Brain microvascular endothelial cell (primary cell): ENCODE measurements around the gene CD200.

Source experiments
- DNase-seq: peaks from one replicate; pipeline ENCODE4 v3.0.0-alpha.2; 2020
- H3K27ac ChIP-seq: fragments of 250-450 bp; sonication (Bioruptor Pico); 2 replicates; pipeline ENCODE4 v1.5.1; 2020; ENCODE audit warnings: mild to moderate bottlenecking, moderate library complexity
- H3K27me3 ChIP-seq: fragments of 250-450 bp; sonication (Bioruptor Pico); replicated peaks from 2 replicates; pipeline ENCODE4 v1.5.1; 2020; ENCODE audit warnings: mild to moderate bottlenecking
- H3K36me3 ChIP-seq: fragments of 250-450 bp; sonication (Bioruptor Pico); replicated peaks from 2 replicates; pipeline ENCODE4 v1.5.1; 2020; ENCODE audit warnings: mild to moderate bottlenecking
- H3K4me3 ChIP-seq: 2 replicates; pipeline ENCODE4 v1.5.1; 2011; ENCODE audit warnings: low read depth, mild to moderate bottlenecking, control low read depth, low read length, moderate library complexity
- in situ Hi-C: cut with HindIII; loops from 2 replicates; pipeline ENCODE4 v1.10.0; 2017; ENCODE audit warnings: low sequenced_read_pairs, low pct_ligation_motif_present
- TF ChIP-seq, protein P1 (sequence below): IDR thresholded peaks from 2 replicates; pipeline ENCODE4 v1.5.1; 2011; ENCODE audit warnings: low read depth, mild to moderate bottlenecking, moderate library complexity, low read length, control low read depth, inconsistent platforms; ENCODE audit errors: missing control alignments

Gene CD200

DNA sequence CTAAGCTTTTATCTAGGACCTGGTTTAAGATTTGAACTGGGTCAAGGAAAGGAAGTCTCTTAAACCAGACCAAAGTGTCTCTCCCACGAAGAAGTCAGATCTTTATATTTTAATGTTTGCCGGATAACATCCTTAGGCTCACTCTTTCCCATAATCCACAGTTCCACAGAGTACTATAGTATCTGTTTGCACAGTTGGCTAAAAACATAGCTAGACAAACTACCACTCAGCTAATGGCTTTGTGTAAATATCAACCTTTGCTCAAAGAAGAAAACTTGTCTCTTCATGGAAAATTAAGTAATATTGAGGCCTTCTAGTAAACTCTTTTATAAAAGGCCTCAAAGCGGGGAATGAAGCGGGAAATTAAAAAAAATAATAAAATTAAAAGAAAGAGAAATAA is 25.4 kb upstream of the CD200 start:
- H3K27ac ChIP-seq = no peak overlapping the region
- TF ChIP-seq, protein P1, sequence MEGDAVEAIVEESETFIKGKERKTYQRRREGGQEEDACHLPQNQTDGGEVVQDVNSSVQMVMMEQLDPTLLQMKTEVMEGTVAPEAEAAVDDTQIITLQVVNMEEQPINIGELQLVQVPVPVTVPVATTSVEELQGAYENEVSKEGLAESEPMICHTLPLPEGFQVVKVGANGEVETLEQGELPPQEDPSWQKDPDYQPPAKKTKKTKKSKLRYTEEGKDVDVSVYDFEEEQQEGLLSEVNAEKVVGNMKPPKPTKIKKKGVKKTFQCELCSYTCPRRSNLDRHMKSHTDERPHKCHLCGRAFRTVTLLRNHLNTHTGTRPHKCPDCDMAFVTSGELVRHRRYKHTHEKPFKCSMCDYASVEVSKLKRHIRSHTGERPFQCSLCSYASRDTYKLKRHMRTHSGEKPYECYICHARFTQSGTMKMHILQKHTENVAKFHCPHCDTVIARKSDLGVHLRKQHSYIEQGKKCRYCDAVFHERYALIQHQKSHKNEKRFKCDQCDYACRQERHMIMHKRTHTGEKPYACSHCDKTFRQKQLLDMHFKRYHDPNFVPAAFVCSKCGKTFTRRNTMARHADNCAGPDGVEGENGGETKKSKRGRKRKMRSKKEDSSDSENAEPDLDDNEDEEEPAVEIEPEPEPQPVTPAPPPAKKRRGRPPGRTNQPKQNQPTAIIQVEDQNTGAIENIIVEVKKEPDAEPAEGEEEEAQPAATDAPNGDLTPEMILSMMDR = no peak
- H3K27me3 ChIP-seq = no peaks in the 10 kb centered on the region
- DNase-seq = no peak
- H3K4me3 ChIP-seq = no peak overlapping the region
- no peaks in the 10 kb centered on the region for H3K36me3 ChIP-seq
- in situ Hi-C loops = loop anchor here (25.0 kb wide), 1 partner anchor 205 kb away; no protein-coding TSS in a partner anchor

DNA sequence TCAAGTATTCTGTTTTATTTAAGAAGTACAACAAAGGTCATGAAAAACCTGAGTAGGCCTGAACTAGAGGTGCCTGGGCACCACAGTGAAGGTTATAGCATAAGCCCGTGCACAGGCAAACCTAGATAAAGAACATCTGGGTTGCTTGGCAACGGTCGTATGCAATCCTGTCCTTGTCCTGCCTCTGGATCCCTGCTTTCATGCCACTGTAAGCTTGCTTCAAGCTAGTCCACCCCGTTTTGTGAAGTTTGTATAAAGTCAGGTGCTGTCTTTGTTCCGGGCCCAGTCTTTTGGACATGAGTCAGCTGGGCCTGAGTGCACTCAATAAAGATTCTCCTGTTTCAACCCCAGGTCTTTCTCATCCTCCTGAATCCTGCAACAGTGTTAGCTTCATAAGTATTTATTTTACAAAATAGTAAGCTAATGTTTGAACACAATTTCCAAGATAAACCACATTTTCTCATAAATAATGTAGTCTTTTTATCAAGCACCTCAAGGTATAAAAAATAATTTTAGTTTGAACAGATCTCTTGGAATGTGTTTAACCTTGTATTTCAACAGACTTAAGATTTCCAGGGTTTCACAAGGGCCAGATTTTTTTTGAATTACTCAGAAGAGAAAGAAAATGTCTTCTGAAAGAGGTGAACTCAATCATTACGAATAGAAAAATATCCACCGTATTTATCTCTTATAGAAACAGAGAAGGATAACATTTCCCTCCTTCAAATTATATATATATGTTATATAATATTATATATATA is 24.6 kb upstream of the CD200 start:
- Histone ChIP-seq H3K4me3 (no peak overlapping the region), H3K27me3 (no peaks in the 10 kb centered on the region), H3K36me3 (no peaks in the 10 kb centered on the region), H3K27ac (peak overlapping the region; percentile 31)
- DNase-seq = peak; percentile 54
- TF ChIP-seq, protein P1 = no peak
- in situ Hi-C loops = loop anchor here (25.0 kb wide), 1 partner anchor 204 kb away; no protein-coding TSS in a partner anchor

DNA sequence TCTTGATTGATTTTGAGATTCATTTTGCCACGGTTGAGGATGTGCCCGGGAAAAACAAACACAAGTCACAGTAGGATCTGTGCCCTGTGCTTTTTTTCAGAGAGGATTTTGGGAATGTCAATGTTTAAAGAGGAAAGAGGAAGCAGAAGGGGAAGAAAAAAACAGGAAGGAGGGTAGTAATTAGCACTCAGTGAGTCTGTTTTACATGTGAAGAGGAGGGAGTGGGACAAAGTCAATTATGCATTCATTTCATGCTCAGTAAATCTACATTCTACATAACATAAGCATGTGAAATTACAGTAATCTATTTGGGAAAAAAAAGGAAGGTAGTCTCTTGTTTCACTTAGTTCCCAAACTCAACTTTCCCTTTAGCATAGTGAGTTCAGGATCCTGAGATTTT is 18.3 kb upstream of the CD200 start:
- in situ Hi-C loops = loop anchor here (25.0 kb wide), 1 partner anchor 198 kb away; no protein-coding TSS in a partner anchor
- Histone ChIP-seq H3K36me3 (no peaks in the 10 kb centered on the region), H3K27ac (no peak overlapping the region), H3K27me3 (no peaks in the 10 kb centered on the region), H3K4me3 (no peak overlapping the region)
- no peak for DNase-seq
- TF ChIP-seq, protein P1 = no peak

DNA sequence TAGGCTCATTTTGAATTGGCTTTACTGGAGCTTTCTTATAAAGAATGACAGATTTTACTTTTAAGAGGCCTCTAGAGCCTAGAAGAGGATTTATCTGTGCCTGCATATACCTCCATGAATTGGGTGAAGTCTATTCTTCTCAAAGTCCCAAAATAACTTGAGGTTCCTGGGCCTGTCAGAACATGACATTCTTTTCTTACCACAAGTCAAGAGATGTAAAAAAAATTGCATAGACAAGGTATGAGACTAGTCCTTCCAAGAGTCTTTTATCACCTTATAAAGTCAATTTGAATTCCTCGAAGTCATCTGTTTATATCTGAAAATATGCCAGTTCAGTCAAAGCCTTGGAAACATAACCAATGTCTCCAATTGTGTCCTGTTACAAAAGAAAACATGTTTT is 17.2 kb upstream of the CD200 start:
- no peak overlapping the region for H3K27ac ChIP-seq
- no peak overlapping the region for H3K4me3 ChIP-seq
- H3K36me3 ChIP-seq = no peaks in the 10 kb centered on the region
- TF ChIP-seq, protein P1 = no peak
- no peak for DNase-seq
- in situ Hi-C loops = loop anchor here (25.0 kb wide), 1 partner anchor 197 kb away; no protein-coding TSS in a partner anchor
- no peaks in the 10 kb centered on the region for H3K27me3 ChIP-seq

DNA sequence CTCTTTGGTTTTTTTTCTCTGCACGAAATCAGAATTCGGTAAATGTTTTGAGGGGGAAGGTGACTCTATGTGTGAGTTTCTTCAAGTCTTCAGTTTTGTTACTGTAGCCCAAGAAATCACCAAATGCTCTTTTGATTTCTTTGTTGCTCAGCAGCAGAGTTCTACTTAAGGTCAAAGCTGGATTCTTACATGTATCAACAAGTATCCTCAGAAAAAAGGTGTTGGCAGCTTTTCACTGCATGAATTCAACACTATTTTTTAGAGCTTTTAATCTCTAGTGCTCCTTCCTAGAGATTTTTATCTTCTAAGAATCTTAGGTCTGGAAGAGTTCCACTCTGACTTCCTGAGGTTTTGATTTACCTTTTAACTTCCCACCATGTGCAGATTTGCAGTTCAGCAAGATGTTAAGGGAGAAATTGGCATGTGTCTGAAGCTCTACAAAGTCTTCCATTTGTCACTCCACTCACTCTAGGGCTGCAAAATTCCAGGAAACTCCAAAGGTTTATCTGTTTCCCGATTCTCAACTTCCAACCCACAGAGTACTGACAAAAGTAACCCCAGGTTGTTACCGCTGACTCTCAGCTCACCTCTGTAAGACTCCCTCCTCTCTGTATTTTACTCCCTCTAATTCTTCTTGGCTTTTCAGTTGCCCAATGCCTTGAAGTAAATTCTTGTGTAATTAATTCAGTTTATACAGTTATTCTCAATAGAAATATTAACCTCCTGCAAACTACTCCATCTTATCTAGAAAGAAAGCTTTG is 13.3 kb upstream of the CD200 start:
- TF ChIP-seq, protein P1 = no peak
- in situ Hi-C loops = loop anchor here (25.0 kb wide), 1 partner anchor 193 kb away; no protein-coding TSS in a partner anchor
- DNase-seq = no peak
- no peaks in the 10 kb centered on the region for H3K27me3 ChIP-seq
- no peaks in the 10 kb centered on the region for H3K36me3 ChIP-seq
- no peak overlapping the region for H3K4me3 ChIP-seq
- no peak overlapping the region for H3K27ac ChIP-seq
